OCI-LY1 (cell line): Measurements from ENCODE around the gene ARHGAP22.

Experiments used
- EZH2 ChIP-seq: fragments of 200-600 bp; sonication (generic), shearing (Covaris generic); IDR thresholded peaks from 2 replicates; pipeline ENCODE4 v1.8.0; 2017; ENCODE audit warnings: borderline replicate concordance, mixed run types, mild to moderate bottlenecking, antibody characterized with exemption, low read length, moderate library complexity, mixed read lengths
- TF ChIP-seq, protein P1 (sequence below): fragments of 200-600 bp; sonication (generic), shearing (Covaris generic); IDR thresholded peaks from 2 replicates; pipeline ENCODE4 v1.5.1; 2017; ENCODE audit warnings: mild to moderate bottlenecking, antibody characterized with exemption, low read length, moderate library complexity, mixed read lengths

DNA sequence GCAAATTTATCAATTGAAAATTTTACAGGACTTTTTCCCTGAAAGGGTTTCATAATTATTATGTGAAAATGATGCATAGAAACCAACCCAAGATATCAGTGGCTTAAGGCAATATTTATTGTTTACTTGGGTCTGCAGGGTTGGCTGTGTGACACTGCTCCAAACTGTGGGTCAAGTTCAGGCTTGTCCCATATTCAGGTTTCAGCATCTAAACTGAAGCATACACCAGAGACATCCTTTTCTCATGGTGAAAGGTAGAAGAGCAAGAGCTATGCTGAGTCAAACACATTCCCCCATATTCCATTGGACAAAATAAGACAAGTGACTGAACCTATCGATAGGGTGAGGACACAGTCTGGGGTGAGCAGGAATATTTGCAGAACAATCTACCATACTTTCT lies 187.5 kb downstream of the ARHGAP22 start:
- TF ChIP-seq, protein P1, sequence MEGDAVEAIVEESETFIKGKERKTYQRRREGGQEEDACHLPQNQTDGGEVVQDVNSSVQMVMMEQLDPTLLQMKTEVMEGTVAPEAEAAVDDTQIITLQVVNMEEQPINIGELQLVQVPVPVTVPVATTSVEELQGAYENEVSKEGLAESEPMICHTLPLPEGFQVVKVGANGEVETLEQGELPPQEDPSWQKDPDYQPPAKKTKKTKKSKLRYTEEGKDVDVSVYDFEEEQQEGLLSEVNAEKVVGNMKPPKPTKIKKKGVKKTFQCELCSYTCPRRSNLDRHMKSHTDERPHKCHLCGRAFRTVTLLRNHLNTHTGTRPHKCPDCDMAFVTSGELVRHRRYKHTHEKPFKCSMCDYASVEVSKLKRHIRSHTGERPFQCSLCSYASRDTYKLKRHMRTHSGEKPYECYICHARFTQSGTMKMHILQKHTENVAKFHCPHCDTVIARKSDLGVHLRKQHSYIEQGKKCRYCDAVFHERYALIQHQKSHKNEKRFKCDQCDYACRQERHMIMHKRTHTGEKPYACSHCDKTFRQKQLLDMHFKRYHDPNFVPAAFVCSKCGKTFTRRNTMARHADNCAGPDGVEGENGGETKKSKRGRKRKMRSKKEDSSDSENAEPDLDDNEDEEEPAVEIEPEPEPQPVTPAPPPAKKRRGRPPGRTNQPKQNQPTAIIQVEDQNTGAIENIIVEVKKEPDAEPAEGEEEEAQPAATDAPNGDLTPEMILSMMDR, result no peak
- TF ChIP-seq EZH2, result no peak
